ENCODE measurements around the gene CCDC92.
A peak's percentile ranks its signal among the peaks of the same experiment; 100 is the strongest.

Gene CCDC92

GRCh38 chr12:123986374-123986965 is 13.8 kb upstream of the CCDC92 start:
- H3K4me3 ChIP-seq (ENCODE audit: low read length), result no peak overlapping the region

GRCh38 chr12:123984903-123985302 is 12.3 kb upstream of the CCDC92 start:
- Histone ChIP-seq H3F3A (ENCODE audit: insufficient read depth, low read length) (no peaks in the 10 kb centered on the region), H3K9me3 (replicated peaks; ENCODE audit: insufficient read depth, low read length) (no peaks in the 10 kb centered on the region), H3K9ac (ENCODE audit: low read length) (no peak overlapping the region), H3K4me1 (ENCODE audit: low read length) (no peaks in the 10 kb centered on the region), H3K36me3 (replicated peaks; ENCODE audit: insufficient read depth, low read length) (0 out of 2 replicates have a peak, but pooled peaks cover 2% of the 10 kb centered on the region), H3K9me2 (replicated peaks; ENCODE audit: insufficient read depth, low read length) (no peaks in the 10 kb centered on the region), H2AFZ (ENCODE audit: low read length) (no peak overlapping the region), H3K4me3 (ENCODE audit: low read length) (no peak overlapping the region), H3K79me2 (ENCODE audit: low read length) (peaks cover 64% of the 10 kb centered on the region), H3K27ac (ENCODE audit: low read length) (no peak overlapping the region), H3K27me3 (replicated peaks; ENCODE audit: insufficient read depth, low read length) (no peaks in the 10 kb centered on the region), H3K4me2 (ENCODE audit: low read depth, low read length) (no peak overlapping the region), H4K20me1 (ENCODE audit: insufficient read depth, low read length) (no peaks in the 10 kb centered on the region)
- no peak for DNase-seq
- TF ChIP-seq, protein P1, sequence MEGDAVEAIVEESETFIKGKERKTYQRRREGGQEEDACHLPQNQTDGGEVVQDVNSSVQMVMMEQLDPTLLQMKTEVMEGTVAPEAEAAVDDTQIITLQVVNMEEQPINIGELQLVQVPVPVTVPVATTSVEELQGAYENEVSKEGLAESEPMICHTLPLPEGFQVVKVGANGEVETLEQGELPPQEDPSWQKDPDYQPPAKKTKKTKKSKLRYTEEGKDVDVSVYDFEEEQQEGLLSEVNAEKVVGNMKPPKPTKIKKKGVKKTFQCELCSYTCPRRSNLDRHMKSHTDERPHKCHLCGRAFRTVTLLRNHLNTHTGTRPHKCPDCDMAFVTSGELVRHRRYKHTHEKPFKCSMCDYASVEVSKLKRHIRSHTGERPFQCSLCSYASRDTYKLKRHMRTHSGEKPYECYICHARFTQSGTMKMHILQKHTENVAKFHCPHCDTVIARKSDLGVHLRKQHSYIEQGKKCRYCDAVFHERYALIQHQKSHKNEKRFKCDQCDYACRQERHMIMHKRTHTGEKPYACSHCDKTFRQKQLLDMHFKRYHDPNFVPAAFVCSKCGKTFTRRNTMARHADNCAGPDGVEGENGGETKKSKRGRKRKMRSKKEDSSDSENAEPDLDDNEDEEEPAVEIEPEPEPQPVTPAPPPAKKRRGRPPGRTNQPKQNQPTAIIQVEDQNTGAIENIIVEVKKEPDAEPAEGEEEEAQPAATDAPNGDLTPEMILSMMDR (IDR thresholded peaks at IDR 0.05; ENCODE audit: low read length), result no peak
- TF ChIP-seq EZH2phosphoT487 (IDR thresholded peaks at IDR 0.05; ENCODE audit: low read length) (no peak), EZH2 (optimal IDR thresholded peaks at IDR 0.05; ENCODE audit: low read depth, low read length) (no peak)

More at GRCh38 chr12:123986374-123986965, 13.8 kb upstream of the CCDC92 start:
- Histone ChIP-seq H3K36me3 (replicated peaks; ENCODE audit: insufficient read depth, low read length) (0 out of 2 replicates have a peak, but pooled peaks cover 2% of the 10 kb centered on the region), H2AFZ (ENCODE audit: low read length) (no peak overlapping the region), H3K27ac (ENCODE audit: low read length) (no peak overlapping the region), H3K4me1 (ENCODE audit: low read length) (no peaks in the 10 kb centered on the region), H3K9me2 (replicated peaks; ENCODE audit: insufficient read depth, low read length) (no peaks in the 10 kb centered on the region), H3K9me3 (replicated peaks; ENCODE audit: insufficient read depth, low read length) (no peaks in the 10 kb centered on the region), H3K27me3 (replicated peaks; ENCODE audit: insufficient read depth, low read length) (no peaks in the 10 kb centered on the region), H3K79me2 (ENCODE audit: low read length) (peaks cover 57% of the 10 kb centered on the region), H3K9ac (ENCODE audit: low read length) (no peak overlapping the region), H4K20me1 (ENCODE audit: insufficient read depth, low read length) (no peaks in the 10 kb centered on the region), H3K4me2 (ENCODE audit: low read depth, low read length) (no peak overlapping the region), H3F3A (ENCODE audit: insufficient read depth, low read length) (no peaks in the 10 kb centered on the region)
- TF ChIP-seq, protein P1 (IDR thresholded peaks at IDR 0.05; ENCODE audit: low read length), result no peak
- no peak for TF ChIP-seq EZH2phosphoT487 (IDR thresholded peaks at IDR 0.05; ENCODE audit: low read length)
- TF ChIP-seq EZH2 (optimal IDR thresholded peaks at IDR 0.05; ENCODE audit: low read depth, low read length), result no peak
- DNase-seq, result no peak

- Histone ChIP-seq H3K27ac (ENCODE audit: low read length) (no peak overlapping the region), H3F3A (ENCODE audit: insufficient read depth, low read length) (no peaks in the 10 kb centered on the region), H3K9me2 (replicated peaks; ENCODE audit: insufficient read depth, low read length) (no peaks in the 10 kb centered on the region), H3K4me3 (ENCODE audit: low read length) (no peak overlapping the region), H3K27me3 (replicated peaks; ENCODE audit: insufficient read depth, low read length) (no peaks in the 10 kb centered on the region), H2AFZ (ENCODE audit: low read length) (no peak overlapping the region), H3K4me2 (ENCODE audit: low read depth, low read length) (no peak overlapping the region), H3K9me3 (replicated peaks; ENCODE audit: insufficient read depth, low read length) (no peaks in the 10 kb centered on the region), H3K9ac (ENCODE audit: low read length) (no peak overlapping the region), H4K20me1 (ENCODE audit: insufficient read depth, low read length) (no peaks in the 10 kb centered on the region), H3K4me1 (ENCODE audit: low read length) (no peaks in the 10 kb centered on the region), H3K79me2 (ENCODE audit: low read length) (peaks cover 59% of the 10 kb centered on the region), H3K36me3 (replicated peaks; ENCODE audit: insufficient read depth, low read length) (0 out of 2 replicates have a peak, but pooled peaks cover 2% of the 10 kb centered on the region)
- TF ChIP-seq, protein P1 (IDR thresholded peaks at IDR 0.05; ENCODE audit: low read length), result peak; percentile 50
- no peak for TF ChIP-seq EZH2phosphoT487 (IDR thresholded peaks at IDR 0.05; ENCODE audit: low read length)
- no peak for TF ChIP-seq EZH2 (optimal IDR thresholded peaks at IDR 0.05; ENCODE audit: low read depth, low read length)
- peak; percentile 48 for DNase-seq
Observed at GRCh38 chr12:123983822-123984485, 11.3 kb upstream of the CCDC92 start.
